Calu3 (cell line): ENCODE data around the gene SHANK3. TPM values are rescaled to one million over a fixed set of nuclear protein-coding genes. Genes with fewer than 3 reads are reported as not detected.

ENCODE experiments used
- BruUV-seq: library from RNA; stranded (reverse); fragments of 400-500 nt; replicated peaks from 2 replicates; lab custom pipeline; 2021; lab: Mats Ljungman, UMichigan
- CTCF ChIA-PET: fragments of 300-600 bp; sonication (Branson Sonifier 250); formaldehyde crosslinking; loops from one replicate; lab custom pipeline; 2022; ENCODE audit warnings: antibody characterized with exemption; lab: Charles Lee
- DNase-seq: peaks from one replicate; pipeline ENCODE4 v3.0.0; 2022
- H3K27ac Mint-ChIP-seq: one replicate; pipeline ENCODE4 v1.8.0; 2022; ENCODE audit warnings: mixed read lengths; ENCODE audit not compliant: unreplicated experiment
- H3K27me3 Mint-ChIP-seq: one replicate; pipeline ENCODE4 v1.8.0; 2022; ENCODE audit warnings: mixed read lengths; ENCODE audit not compliant: unreplicated experiment
- H3K36me3 Mint-ChIP-seq: one replicate; pipeline ENCODE4 v1.8.0; 2022; ENCODE audit warnings: mild to moderate bottlenecking, moderate library complexity, mixed read lengths; ENCODE audit not compliant: insufficient read depth, unreplicated experiment
- H3K4me1 Mint-ChIP-seq: one replicate; pipeline ENCODE4 v1.8.0; 2022; ENCODE audit warnings: mild to moderate bottlenecking, low read depth, mixed read lengths; ENCODE audit not compliant: unreplicated experiment
- H3K4me3 Mint-ChIP-seq: one replicate; pipeline ENCODE4 v1.8.0; 2022; ENCODE audit warnings: mild to moderate bottlenecking, low read depth, moderate library complexity, mixed read lengths; ENCODE audit not compliant: unreplicated experiment
- H3K9me3 Mint-ChIP-seq: one replicate; pipeline ENCODE4 v1.8.0; 2022; ENCODE audit warnings: low read depth, mixed read lengths; ENCODE audit not compliant: unreplicated experiment
- intact Hi-C: fragments of 100-400 bp; cut with micrococcal nuclease; formaldehyde crosslinking; loops from one replicate; pipeline ENCODE4 v1.10.0; 2022; ENCODE audit not compliant: unreplicated experiment
- total RNA-seq: library from RNA; stranded (reverse); gene quantifications from 2 replicates; pipeline ENCODE4 v1.2.3, GENCODE V29; 2022
- TF ChIP-seq, protein P1 (sequence below): fragments of 200-600 bp; IDR thresholded peaks from one replicate; pipeline ENCODE4 v1.8.0; 2022; ENCODE audit warnings: antibody characterized with exemption; ENCODE audit not compliant: unreplicated experiment

SHANK3 gene
- total RNA-seq, 1 experiment from 2014 or later: 2.1 TPM

DNA sequence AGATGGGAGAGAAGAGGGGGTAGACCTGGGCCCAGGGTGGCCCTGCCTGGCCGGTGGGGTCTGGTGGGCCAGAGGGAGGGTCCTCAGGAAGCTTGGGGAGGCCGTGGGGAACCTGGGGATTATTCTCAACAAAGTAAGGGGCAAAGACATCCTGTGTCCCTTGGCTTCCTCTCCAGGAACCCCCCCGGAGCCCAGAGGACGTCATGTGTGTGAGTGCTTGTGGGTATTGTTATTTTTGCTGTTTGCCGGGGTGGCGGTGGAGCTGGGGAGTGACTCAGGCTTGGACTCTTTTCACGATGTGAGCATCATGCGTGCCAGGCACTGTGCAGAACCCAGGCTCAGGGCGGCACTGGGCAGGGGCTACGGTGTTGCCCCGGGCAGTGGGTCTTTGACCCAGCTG lies 982 bp upstream of the SHANK3 start:
- Mint-ChIP-seq H3K27me3 (peaks cover 77% of the 10 kb centered on the region), H3K4me1 (peaks cover 19% of the 10 kb centered on the region), H3K27ac (no peak overlapping the region), H3K36me3 (peaks cover 11% of the 10 kb centered on the region), H3K4me3 (no peak overlapping the region), H3K9me3 (no peaks in the 10 kb centered on the region)
- no TSS peak for BruUV-seq
- CTCF ChIA-PET: no interaction called here
- DNase-seq: no peak
- intact Hi-C loops: no loop called here
- TF ChIP-seq, protein P1, sequence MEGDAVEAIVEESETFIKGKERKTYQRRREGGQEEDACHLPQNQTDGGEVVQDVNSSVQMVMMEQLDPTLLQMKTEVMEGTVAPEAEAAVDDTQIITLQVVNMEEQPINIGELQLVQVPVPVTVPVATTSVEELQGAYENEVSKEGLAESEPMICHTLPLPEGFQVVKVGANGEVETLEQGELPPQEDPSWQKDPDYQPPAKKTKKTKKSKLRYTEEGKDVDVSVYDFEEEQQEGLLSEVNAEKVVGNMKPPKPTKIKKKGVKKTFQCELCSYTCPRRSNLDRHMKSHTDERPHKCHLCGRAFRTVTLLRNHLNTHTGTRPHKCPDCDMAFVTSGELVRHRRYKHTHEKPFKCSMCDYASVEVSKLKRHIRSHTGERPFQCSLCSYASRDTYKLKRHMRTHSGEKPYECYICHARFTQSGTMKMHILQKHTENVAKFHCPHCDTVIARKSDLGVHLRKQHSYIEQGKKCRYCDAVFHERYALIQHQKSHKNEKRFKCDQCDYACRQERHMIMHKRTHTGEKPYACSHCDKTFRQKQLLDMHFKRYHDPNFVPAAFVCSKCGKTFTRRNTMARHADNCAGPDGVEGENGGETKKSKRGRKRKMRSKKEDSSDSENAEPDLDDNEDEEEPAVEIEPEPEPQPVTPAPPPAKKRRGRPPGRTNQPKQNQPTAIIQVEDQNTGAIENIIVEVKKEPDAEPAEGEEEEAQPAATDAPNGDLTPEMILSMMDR: no peak

- no peak for DNase-seq
- peaks cover 11% of the 10 kb centered on the region for H3K36me3 Mint-ChIP-seq
- BruUV-seq: no TSS peak
- no peaks in the 10 kb centered on the region for H3K9me3 Mint-ChIP-seq
- CTCF ChIA-PET: no interaction called here
- H3K4me3 Mint-ChIP-seq: no peak overlapping the region
- peaks cover 79% of the 10 kb centered on the region for H3K27me3 Mint-ChIP-seq
- TF ChIP-seq, protein P1: no peak
- H3K4me1 Mint-ChIP-seq: peaks cover 19% of the 10 kb centered on the region
- no peak overlapping the region for H3K27ac Mint-ChIP-seq
- intact Hi-C loops: no loop called here
Observed at GRCh38 chr22:50672041-50672440, 582 bp upstream of the SHANK3 start.

GRCh38 chr22:50673231-50674129 lies 857 bp downstream of the SHANK3 start:
- Mint-ChIP-seq H3K4me1 (peaks cover 12% of the 10 kb centered on the region), H3K27ac (no peak overlapping the region), H3K9me3 (no peaks in the 10 kb centered on the region), H3K36me3 (peaks cover 11% of the 10 kb centered on the region), H3K4me3 (peak overlapping the region; percentile 18), H3K27me3 (peaks cover 66% of the 10 kb centered on the region)
- intact Hi-C loops: no loop called here
- BruUV-seq: no TSS peak
- TF ChIP-seq, protein P1: no peak
- CTCF ChIA-PET: interaction anchor here (0.6 kb wide), 1 partner anchor 525 kb away, joined by 3 read pairs; no protein-coding TSS in a partner anchor
- DNase-seq: no peak

- TF ChIP-seq, protein P1: no peak
- Mint-ChIP-seq H3K36me3 (peaks cover 11% of the 10 kb centered on the region), H3K27ac (no peak overlapping the region), H3K27me3 (peaks cover 61% of the 10 kb centered on the region), H3K4me3 (no peak overlapping the region), H3K4me1 (peaks cover 12% of the 10 kb centered on the region), H3K9me3 (no peaks in the 10 kb centered on the region)
- intact Hi-C loops: no loop called here
- CTCF ChIA-PET: no interaction called here
- BruUV-seq: no TSS peak
- DNase-seq: no peak
Observed at GRCh38 chr22:50674130-50674500, 1.5 kb downstream of the SHANK3 start.
